H9 (cell line): ENCODE measurements around the gene ZNF654. TPM values are rescaled to one million over a fixed set of nuclear protein-coding genes. Genes with fewer than 3 reads are reported as not detected.

Experiments used
- DNase-seq: peaks from one replicate; pipeline ENCODE4 v3.0.0-alpha.2; 2017
- H2AFZ ChIP-seq: one replicate; pipeline ENCODE4 v1.6.1; 2013; ENCODE audit warnings: mild to moderate bottlenecking, low read length, control low read depth, moderate library complexity
- H2AK5ac ChIP-seq: 2 replicates; pipeline ENCODE4 v1.6.1; 2013; ENCODE audit warnings: low read length, control low read depth, mixed read lengths; ENCODE audit not compliant: insufficient read length
- H2BK120ac ChIP-seq: one replicate; pipeline ENCODE4 v1.6.1; 2013; ENCODE audit warnings: low read depth, mild to moderate bottlenecking, low read length, control low read depth, inconsistent platforms; ENCODE audit not compliant: poor library complexity, severe bottlenecking
- H2BK12ac ChIP-seq: 2 replicates; pipeline ENCODE4 v1.6.1; 2013; ENCODE audit warnings: low read length, control low read depth, mixed read lengths, low read depth; ENCODE audit not compliant: insufficient read length
- H2BK15ac ChIP-seq: 2 replicates; pipeline ENCODE4 v1.6.1; 2013; ENCODE audit warnings: low read depth, low read length, control low read depth
- H2BK20ac ChIP-seq: one replicate; pipeline ENCODE4 v1.6.1; 2013; ENCODE audit warnings: low read depth, mild to moderate bottlenecking, low read length, control low read depth, inconsistent platforms; ENCODE audit not compliant: poor library complexity, severe bottlenecking
- H2BK5ac ChIP-seq: 2 replicates; pipeline ENCODE4 v1.6.1; 2013; ENCODE audit warnings: low read length, control low read depth, mixed read lengths; ENCODE audit not compliant: insufficient read length
- H3K14ac ChIP-seq: 2 replicates; pipeline ENCODE4 v1.6.1; 2013; ENCODE audit warnings: low read length, control low read depth; ENCODE audit not compliant: insufficient read depth
- H3K18ac ChIP-seq: 2 replicates; pipeline ENCODE4 v1.6.1; 2013; ENCODE audit warnings: low read depth, mild to moderate bottlenecking, mixed read lengths, low read length, control low read depth; ENCODE audit not compliant: insufficient read length
- H3K23ac ChIP-seq: 2 replicates; pipeline ENCODE4 v1.6.1; 2013; ENCODE audit warnings: low read length, control low read depth, mixed read lengths, low read depth; ENCODE audit not compliant: insufficient read length
- H3K23me2 ChIP-seq: 2 replicates; pipeline ENCODE4 v1.6.1; 2013; ENCODE audit warnings: low read depth, mild to moderate bottlenecking, mixed read lengths, low read length, control low read depth; ENCODE audit not compliant: insufficient read length, poor library complexity, severe bottlenecking
- H3K27ac ChIP-seq: 2 replicates; pipeline ENCODE4 v1.5.1; 2013; ENCODE audit warnings: low read length, control low read depth, mixed read lengths, low read depth; ENCODE audit not compliant: insufficient read length
- H3K27me3 ChIP-seq: 2 replicates; pipeline ENCODE4 v1.6.1; 2013; ENCODE audit warnings: low read length, control low read depth, inconsistent platforms; ENCODE audit not compliant: insufficient read depth
- H3K4ac ChIP-seq: 2 replicates; pipeline ENCODE4 v1.6.1; 2013; ENCODE audit warnings: low read depth, mild to moderate bottlenecking, control low read depth, inconsistent platforms, low read length, moderate library complexity
- H3K4me1 ChIP-seq: 2 replicates; pipeline ENCODE4 v1.6.1; 2013; ENCODE audit warnings: low read length, control low read depth, inconsistent platforms; ENCODE audit not compliant: insufficient read depth
- H3K4me2 ChIP-seq: 2 replicates; pipeline ENCODE4 v1.6.1; 2013; ENCODE audit warnings: low read length, control low read depth, mixed read lengths; ENCODE audit not compliant: insufficient read length, insufficient read depth
- H3K56ac ChIP-seq: 2 replicates; pipeline ENCODE4 v1.6.1; 2013; ENCODE audit warnings: low read depth, mild to moderate bottlenecking, mixed read lengths, low read length, control low read depth; ENCODE audit not compliant: insufficient read length
- H3K79me1 ChIP-seq: 2 replicates; pipeline ENCODE4 v1.6.1; 2013; ENCODE audit warnings: low read depth, mild to moderate bottlenecking, moderate library complexity, low read length, control low read depth, inconsistent platforms; ENCODE audit not compliant: insufficient read depth, poor library complexity, severe bottlenecking
- H3K79me2 ChIP-seq: 2 replicates; pipeline ENCODE4 v1.6.1; 2013; ENCODE audit warnings: low read length, control low read depth, inconsistent platforms; ENCODE audit not compliant: insufficient read depth
- H3K9ac ChIP-seq: 2 replicates; pipeline ENCODE4 v1.6.1; 2013; ENCODE audit warnings: low read length, control low read depth, mixed read lengths; ENCODE audit not compliant: insufficient read length; ENCODE audit errors: extremely low read depth
- H3K9me3 ChIP-seq: one replicate; pipeline ENCODE4 v1.6.1; 2013; ENCODE audit warnings: low read depth, low read length, inconsistent platforms; ENCODE audit not compliant: control insufficient read depth
- H3T11ph ChIP-seq: one replicate; pipeline ENCODE4 v1.6.1; 2013; ENCODE audit warnings: mild to moderate bottlenecking, low read length, control low read depth, inconsistent platforms
- H4K20me1 ChIP-seq: one replicate; pipeline ENCODE4 v1.6.1; 2013; ENCODE audit not compliant: control insufficient read depth, insufficient read length, insufficient read depth
- H4K5ac ChIP-seq: 2 replicates; pipeline ENCODE4 v1.6.1; 2013; ENCODE audit warnings: low read depth, mild to moderate bottlenecking, mixed read lengths, low read length, control low read depth; ENCODE audit not compliant: insufficient read length
- H4K8ac ChIP-seq: replicated peaks from 2 replicates; pipeline ENCODE4 v1.6.1; 2013; ENCODE audit warnings: low read length, control low read depth, mixed read lengths, low read depth; ENCODE audit not compliant: insufficient read length
- H4K91ac ChIP-seq: 2 replicates; pipeline ENCODE4 v1.6.1; 2013; ENCODE audit warnings: low read depth, mild to moderate bottlenecking, moderate library complexity, mixed read lengths, low read length, control low read depth; ENCODE audit not compliant: insufficient read length
- H3K27ac Mint-ChIP-seq, 3 experiments: 2 replicates in 2 of 3; 3 replicates in 1 of 3; pipeline ENCODE4 v1.8.0; 2020 to 2021; ENCODE audit warnings: mixed read lengths in 3 of 3, mild to moderate bottlenecking in 1 of 3, moderate library complexity in 1 of 3
- H3K27me3 Mint-ChIP-seq: 2 replicates; pipeline ENCODE4 v1.8.0; 2021; ENCODE audit warnings: low read depth, mild to moderate bottlenecking, moderate library complexity, mixed read lengths
- H3K36me3 Mint-ChIP-seq, 3 experiments: 2 replicates in 2 of 3; 3 replicates in 1 of 3; pipeline ENCODE4 v1.8.0; 2020 to 2021; ENCODE audit warnings: low read depth in 3 of 3, mixed read lengths in 3 of 3; ENCODE audit not compliant: insufficient read depth in 1 of 3
- H3K4me1 Mint-ChIP-seq, 2 experiments: 2 replicates each; pipeline ENCODE4 v1.8.0; 2020; ENCODE audit warnings: mixed read lengths in 2 of 2
- H3K4me3 Mint-ChIP-seq, 2 experiments: 2 replicates in 1 of 2; 3 replicates in 1 of 2; pipeline ENCODE4 v1.8.0; 2020 to 2021; ENCODE audit warnings: mild to moderate bottlenecking in 2 of 2, mixed read lengths in 2 of 2, moderate library complexity in 1 of 2
- H3K9me3 Mint-ChIP-seq, 2 experiments: 2 replicates in 1 of 2; 3 replicates in 1 of 2; pipeline ENCODE4 v1.8.0; 2020; ENCODE audit warnings: mild to moderate bottlenecking in 2 of 2, mixed read lengths in 2 of 2, moderate library complexity in 1 of 2
- WGBS: extraction: QIAGEN DNeasy Blood & Tissue Kit; methylation state at CpG from one replicate; pipeline ENCODE4 v1.1.7; 2013; ENCODE audit warnings: missing lambda C conversion rate, low lambda C conversion rate, mixed read lengths; ENCODE audit not compliant: insufficient read length; ENCODE audit errors: extremely low coverage; 5-methylcytosine and 5-hydroxymethylcytosine counted together
- total RNA-seq: library from RNA; stranded (reverse); gene quantifications from 2 replicates; pipeline ENCODE4 v1.2.1, GENCODE V29; 2021
- TF ChIP-seq, protein P1 (sequence below): fragments of 200-600 bp; sonication (generic); conservative IDR thresholded peaks from 3 replicates; pipeline ENCODE4 v1.8.0; 2021; ENCODE audit warnings: antibody characterized with exemption, mild to moderate bottlenecking

The ZNF654 gene
- total RNA-seq, 1 experiment from 2014 or later: 8.7 TPM

DNA sequence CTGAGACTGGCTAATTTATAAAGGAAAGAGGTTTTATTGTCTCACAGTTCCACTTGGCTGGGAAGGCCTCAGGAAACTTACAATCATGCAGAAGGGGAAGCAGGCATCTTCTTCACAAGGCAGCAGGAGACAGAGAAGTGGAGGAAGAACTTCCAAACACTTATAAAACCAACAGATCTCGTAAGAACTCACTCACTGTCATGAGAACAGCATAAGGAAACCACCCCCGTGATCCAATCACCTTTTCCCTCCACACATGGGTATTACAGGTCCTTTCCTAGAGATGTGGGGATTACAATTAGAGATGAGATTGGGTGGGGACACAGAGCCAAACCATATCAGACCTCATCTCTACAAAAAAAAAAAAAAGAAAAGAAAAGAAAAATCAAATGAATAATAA lies 26.0 kb upstream of the ZNF654 start:
- Histone ChIP-seq H3K79me2 (no peaks in the 10 kb centered on the region), H4K91ac (no peak overlapping the region), H3K27ac (no peak overlapping the region), H3K23me2 (no peaks in the 10 kb centered on the region), H2BK20ac (no peak overlapping the region), H3K23ac (no peak overlapping the region), H2BK12ac (no peak overlapping the region), H3K9ac (no peak overlapping the region), H2AK5ac (no peak overlapping the region), H4K8ac (no peak overlapping the region), H3K9me3 (no peaks in the 10 kb centered on the region), H4K5ac (no peak overlapping the region), H2BK120ac (no peak overlapping the region), H3K4ac (no peak overlapping the region), H2AFZ (no peak overlapping the region), H2BK5ac (no peak overlapping the region), H3K14ac (no peak overlapping the region), H3K18ac (no peak overlapping the region), H4K20me1 (no peaks in the 10 kb centered on the region), H3K4me1 (no peaks in the 10 kb centered on the region), H3T11ph (no peak overlapping the region), H3K79me1 (no peaks in the 10 kb centered on the region), H3K56ac (no peak overlapping the region), H3K27me3 (no peaks in the 10 kb centered on the region), H3K4me2 (no peak overlapping the region), H2BK15ac (no peak overlapping the region)
- TF ChIP-seq, protein P1, sequence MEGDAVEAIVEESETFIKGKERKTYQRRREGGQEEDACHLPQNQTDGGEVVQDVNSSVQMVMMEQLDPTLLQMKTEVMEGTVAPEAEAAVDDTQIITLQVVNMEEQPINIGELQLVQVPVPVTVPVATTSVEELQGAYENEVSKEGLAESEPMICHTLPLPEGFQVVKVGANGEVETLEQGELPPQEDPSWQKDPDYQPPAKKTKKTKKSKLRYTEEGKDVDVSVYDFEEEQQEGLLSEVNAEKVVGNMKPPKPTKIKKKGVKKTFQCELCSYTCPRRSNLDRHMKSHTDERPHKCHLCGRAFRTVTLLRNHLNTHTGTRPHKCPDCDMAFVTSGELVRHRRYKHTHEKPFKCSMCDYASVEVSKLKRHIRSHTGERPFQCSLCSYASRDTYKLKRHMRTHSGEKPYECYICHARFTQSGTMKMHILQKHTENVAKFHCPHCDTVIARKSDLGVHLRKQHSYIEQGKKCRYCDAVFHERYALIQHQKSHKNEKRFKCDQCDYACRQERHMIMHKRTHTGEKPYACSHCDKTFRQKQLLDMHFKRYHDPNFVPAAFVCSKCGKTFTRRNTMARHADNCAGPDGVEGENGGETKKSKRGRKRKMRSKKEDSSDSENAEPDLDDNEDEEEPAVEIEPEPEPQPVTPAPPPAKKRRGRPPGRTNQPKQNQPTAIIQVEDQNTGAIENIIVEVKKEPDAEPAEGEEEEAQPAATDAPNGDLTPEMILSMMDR: no peak
- Mint-ChIP-seq H3K36me3 (no peaks in the 10 kb centered on the region), H3K27me3 (no peaks in the 10 kb centered on the region; the same call in 1 of the 2 replicates), H3K4me1 (peaks cover 0 to 3% of the 10 kb centered on the region in 2 experiments; a peak in 1 of 4 replicates), H3K27ac (no peak overlapping the region), H3K4me3 (no peak overlapping the region), H3K9me3 (peaks cover 3% of the 10 kb centered on the region in 2 experiments; a peak in 3 of 5 replicates)
- DNase-seq: no peak
- no CpG with 5 or more reads among the region's 2 CpGs for WGBS
